GM18498 (cell line): ENCODE data around the gene MEOX2.

ENCODE experiments used
- ATAC-seq: cut with Tn5 transposase; IDR thresholded peaks from one replicate; pipeline ENCODE4 v1.9.1; 2021; ENCODE audit warnings: mild to moderate bottlenecking, moderate library complexity; ENCODE audit not compliant: unreplicated experiment

MEOX2 gene

GRCh38 chr7:15681631-15682030 is 4.9 kb downstream of the MEOX2 start:
- ATAC-seq: no peak

DNA sequence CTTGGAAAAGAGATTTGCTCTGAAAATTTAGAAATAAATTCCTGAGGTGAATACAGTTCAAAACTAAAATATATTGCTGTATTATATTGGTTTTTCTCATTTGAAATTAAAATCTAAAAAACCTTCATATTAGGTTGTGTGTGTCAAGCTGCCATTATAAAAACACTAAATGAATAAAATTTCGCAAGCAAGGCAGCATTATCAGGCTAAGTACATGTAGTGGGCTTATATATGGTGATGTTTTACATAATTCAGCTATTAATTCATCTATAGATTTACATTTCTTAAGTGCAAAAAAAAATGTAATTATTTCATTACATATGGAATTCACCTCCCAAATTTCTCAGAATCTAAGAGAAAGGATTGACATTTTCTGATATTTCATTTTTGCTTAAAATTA is 5.3 kb downstream of the MEOX2 start:
- ATAC-seq: no peak

- no peak for ATAC-seq
These were observed 6.0 kb downstream of the MEOX2 start for GRCh38 chr7:15680446-15680845.

DNA sequence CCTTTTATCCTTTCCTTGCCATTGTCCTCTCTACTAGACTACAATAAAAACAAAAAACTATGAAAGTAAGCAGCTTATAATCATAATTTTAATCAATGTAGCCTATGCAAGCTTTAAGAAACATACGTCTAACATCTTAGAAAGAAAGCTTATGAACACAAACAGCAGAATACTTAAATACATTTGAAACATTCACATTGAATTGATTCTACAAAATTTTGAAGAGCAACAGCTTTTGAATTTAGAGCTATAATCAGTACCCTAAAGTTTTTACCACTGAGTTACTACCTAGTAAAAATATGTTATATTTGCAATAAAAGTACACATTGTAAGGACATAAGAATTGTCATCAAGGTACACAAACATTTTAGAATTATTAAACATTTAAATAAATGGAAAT is 7.2 kb downstream of the MEOX2 start:
- ATAC-seq: no peak

- ATAC-seq: no peak
These were observed 7.8 kb downstream of the MEOX2 start for GRCh38 chr7:15678653-15679052.

DNA sequence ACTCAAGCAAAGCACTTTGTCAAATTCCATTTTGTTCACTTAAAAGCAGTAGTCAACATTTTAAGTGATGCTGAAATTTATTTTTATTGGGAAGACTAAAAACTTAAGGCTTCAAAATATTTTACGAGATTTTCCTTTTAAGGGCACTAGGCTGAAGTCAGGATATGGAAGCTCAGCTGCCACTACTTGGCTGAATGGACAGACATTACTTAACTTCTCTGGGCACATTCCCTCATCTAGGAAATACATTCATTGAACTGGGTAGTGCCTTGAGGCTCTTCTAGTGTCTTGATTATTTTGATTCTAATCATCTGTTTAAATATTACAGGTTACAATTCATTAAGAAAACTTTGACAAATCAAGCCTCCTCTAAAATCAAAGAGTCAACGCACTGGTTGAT is 11.1 kb downstream of the MEOX2 start:
- ATAC-seq: no peak

DNA sequence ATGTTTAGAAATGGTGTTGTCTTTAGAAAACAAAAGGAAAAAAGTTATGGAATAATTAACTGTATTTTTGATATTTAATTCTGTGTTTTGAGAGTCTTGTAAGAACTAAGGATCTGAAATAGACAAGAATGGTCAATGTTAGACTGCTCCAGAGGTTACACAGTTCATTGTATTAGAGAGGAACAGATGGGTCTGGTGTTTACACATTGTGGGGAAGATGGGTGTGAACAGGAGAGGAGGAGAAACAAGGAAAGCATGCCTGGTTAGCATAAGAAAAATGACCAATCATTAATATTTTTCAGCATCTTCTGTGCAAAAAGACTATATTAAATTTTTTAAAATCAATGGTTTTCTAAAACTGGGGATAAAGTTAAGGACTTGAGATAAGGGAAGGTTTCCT is 11.9 kb downstream of the MEOX2 start:
- ATAC-seq: no peak

GRCh38 chr7:15669443-15670090 is 16.9 kb downstream of the MEOX2 start:
- ATAC-seq: no peak

GRCh38 chr7:15667991-15668390 is 18.5 kb downstream of the MEOX2 start:
- no peak for ATAC-seq

DNA sequence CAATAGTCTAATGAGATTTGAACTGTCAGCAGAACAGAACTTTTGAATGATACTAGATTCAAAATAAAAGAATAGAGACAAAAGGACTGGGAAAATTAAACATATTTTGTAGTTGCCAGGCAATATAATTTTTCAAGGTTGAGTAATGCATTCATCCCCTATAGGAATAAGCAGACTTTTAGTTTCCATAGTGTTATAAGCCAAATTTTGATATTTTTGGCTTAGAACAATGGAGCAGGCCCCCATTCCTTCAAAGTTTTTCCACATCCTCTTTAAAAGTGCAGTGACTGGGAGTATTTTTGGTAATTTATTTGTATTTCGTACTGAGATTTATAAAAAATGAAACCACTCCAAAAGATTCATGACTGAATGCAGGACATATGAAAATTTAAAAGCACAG is 24.0 kb downstream of the MEOX2 start:
- ATAC-seq: no peak

GRCh38 chr7:15658247-15658646 is 28.2 kb downstream of the MEOX2 start:
- ATAC-seq: no peak

DNA sequence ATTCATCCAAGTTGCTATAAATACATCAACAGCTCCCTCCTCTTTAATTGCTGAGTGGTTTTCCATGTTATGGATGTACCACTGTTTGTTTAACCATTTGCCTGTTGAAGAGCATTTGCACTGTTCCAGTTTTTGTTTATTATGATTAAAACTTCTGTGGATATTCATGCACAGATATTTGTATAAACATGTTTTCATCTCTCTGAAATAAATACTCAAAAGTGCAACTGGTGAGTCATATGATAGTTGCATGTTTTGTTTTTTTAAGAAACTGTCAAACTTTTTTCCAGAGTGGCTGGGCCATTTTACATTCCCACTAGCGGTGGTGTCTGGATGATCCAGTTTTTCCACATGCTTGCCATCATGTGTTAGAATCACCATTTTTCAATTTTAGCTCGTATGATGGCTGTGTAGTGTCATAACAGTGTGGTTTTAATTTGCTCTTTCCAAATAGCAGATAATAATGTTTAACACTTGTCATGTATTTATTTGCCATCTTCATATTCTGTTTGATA is 33.6 kb downstream of the MEOX2 start:
- ATAC-seq: no peak

GRCh38 chr7:15651693-15652092 is 34.8 kb downstream of the MEOX2 start:
- no peak for ATAC-seq

DNA sequence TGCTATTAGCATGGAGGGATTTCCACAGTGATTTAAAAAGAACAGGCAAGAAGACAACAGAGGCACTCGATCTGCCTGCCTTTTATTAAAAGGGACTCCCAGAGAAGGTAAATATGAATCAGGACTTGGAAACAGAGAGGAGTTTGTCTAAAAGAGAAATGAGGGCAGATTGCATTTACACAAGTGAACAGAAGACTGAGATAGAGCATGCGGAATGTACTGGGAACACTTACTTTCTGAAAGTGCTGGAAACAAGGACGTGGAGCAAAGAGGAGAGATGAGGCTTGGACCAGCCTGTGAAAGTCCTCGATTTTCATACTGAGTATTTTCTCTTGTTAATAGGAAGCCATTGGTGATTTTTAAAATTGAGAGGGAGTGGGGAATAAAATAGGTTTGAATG is 35.7 kb downstream of the MEOX2 start:
- ATAC-seq: no peak

DNA sequence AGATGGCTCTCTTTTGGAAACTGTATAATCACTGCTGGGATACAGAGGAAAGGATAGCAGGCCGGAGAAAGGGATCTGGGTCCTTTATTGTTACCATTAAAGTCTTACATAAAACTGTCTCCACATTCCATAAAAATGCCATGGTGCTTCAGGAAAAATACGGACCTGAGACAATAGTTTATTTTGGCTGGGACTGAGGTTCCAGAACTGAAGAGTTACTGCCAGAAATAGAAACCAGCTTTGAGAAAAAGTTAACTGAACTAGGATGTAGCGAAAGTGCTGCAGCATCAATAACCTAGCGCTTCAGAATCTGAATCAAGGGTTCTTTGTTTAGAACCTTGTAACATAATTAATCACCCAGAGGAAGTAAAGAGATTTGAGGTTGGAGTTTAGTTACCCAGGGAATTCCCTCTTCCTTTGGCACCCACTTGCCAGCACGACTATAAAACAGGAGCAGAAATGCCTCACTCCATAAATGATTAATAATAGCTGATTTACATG is 38.0 kb downstream of the MEOX2 start:
- no peak for ATAC-seq

DNA sequence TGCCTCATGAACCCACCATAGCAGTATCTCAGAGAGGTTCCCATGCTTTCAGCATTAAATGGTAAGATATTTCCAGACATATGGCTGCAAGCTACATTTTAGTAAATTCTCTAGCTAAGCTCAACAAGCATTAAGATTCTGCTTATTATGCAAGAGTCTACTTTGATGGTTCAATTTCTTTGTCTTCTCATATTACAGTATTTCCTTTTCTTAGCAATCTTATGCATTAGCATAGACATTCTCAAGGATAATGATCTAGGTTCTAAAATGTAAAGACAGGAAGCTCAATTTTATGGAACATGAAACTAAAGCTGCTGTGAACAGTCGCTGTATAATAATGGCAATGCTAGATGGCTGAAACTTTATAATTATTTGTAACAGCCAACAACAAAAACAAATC is 39.2 kb downstream of the MEOX2 start:
- ATAC-seq: no peak

GRCh38 chr7:15643000-15643705 is 43.3 kb downstream of the MEOX2 start:
- no peak for ATAC-seq

GRCh38 chr7:15628876-15629275 is 57.6 kb downstream of the MEOX2 start:
- no peak for ATAC-seq

GRCh38 chr7:15626041-15626440 is 60.4 kb downstream of the MEOX2 start:
- no peak for ATAC-seq

DNA sequence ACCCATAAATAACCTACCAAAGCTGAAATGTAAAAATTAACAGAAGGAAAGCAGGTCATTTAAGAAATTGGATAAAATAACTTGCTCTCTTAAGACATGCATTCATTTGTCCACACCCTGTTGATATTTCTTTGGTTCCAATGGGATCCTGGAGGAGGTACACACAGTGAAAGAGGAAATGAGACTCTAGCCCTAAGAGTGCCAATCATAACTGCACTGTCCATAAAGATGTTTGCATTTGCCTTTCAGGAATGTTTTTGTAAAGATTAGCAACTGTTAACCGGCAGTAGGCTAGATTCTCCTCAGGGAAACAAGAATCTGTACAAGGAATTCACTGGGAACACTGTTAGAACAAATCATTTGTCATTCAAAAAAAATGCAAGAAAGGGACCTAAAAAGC is 61.0 kb downstream of the MEOX2 start:
- ATAC-seq: no peak

GRCh38 chr7:15621468-15621867 is 65.0 kb downstream of the MEOX2 start:
- ATAC-seq: no peak

DNA sequence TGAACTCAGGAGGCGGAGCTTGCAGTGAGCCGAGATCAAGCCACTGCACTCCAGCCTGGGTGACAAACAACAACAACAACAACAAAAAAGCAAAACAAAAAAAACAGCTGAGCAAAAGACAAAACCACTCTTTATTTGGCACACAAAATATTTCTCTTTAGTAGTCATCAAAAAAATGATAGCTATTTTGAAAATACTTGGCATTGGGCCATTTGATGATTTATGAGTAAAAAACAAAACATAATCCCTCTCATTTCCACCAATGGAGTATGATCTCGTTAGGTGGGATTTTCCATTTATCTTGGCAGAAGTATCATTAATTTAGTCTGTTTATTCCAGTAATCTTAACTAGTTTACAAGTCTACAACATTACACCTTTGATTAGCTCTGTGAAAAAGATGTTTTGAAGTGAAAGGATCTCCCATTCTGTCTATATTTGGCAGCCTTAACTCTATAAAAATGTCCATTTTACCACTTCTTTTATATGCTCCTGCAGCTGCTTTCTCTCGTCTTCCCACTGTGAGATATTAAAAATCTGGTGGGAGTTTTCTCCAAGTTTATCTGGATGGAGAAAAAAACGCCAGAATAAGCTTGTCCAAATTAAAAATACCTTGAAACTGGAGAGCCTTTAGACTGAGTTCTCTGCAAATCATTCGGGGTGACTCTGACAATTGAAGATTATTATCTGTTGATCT is 65.8 kb downstream of the MEOX2 start:
- no peak for ATAC-seq
